ENCODE results near the gene TBC1D10A. TPM values are rescaled to one million over a fixed set of nuclear protein-coding genes. Genes with fewer than 3 reads are reported as not detected.

TBC1D10A gene
- total and polyA plus RNA-seq, 9 donors = 6.1 to 39.3 (median 28.1) TPM

DNA sequence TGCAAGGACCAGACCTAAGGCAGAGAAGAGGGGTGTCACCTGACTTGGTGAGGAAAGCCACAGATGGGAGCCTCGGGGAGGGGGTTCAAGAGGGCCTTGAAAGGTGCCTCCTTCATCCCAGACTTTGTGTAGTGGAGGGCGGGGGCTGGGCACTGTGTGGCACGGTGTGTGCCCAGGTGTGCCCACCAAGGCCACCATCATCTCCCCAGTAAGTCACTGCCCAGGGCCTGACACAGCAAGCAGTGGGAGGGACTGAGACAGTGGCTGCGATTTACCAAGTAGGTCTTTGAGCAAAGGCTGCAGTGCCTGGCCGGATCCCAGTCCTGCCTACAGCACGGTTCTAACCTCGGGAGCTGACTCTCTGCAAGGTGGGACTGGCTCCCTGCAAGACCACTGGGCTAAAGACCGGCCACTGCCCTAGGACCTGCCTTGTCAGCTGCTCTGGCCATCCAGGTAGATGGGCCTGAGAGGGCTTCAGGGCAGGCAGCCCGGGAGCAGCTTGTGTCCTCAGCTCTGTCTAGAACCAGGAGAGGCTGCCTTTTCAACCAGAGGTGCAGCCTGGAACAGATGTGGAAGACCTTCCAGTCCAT is 61.5 kb downstream of the TBC1D10A start:
- TF ChIP-seq EP300 (IDR thresholded peaks at IDR 0.05) (no peak), POLR2A (IDR thresholded peaks at IDR 0.05) (no peak), CTCF (IDR thresholded peaks at IDR 0.05) (no peak)
- no peaks in the 10 kb centered on the region for H3K36me3 ChIP-seq
- H3K9me3 ChIP-seq = no peaks in the 10 kb centered on the region
- no peak overlapping the region for H3K27ac ChIP-seq
- intact Hi-C loops (cut with DNase I) = loop anchor here in 3 of 4 donors (2.0 to 10.0 kb wide), 3 partner anchors 117 to 222 kb away; no protein-coding TSS in a partner anchor
- no peaks in the 10 kb centered on the region for H3K4me1 ChIP-seq (ENCODE audit: insufficient read depth)
- no peak overlapping the region for H3K4me3 ChIP-seq
- 80 to 95% (median 83%) methylated on average over 9 of the region's 9 CpGs for WGBS, 3 donors
- no peaks in the 10 kb centered on the region for H3K27me3 ChIP-seq
- DNase-seq = no peak

GRCh38 chr22:30263883-30264282 is 62.9 kb downstream of the TBC1D10A start:
- Histone ChIP-seq H3K27me3 (no peaks in the 10 kb centered on the region), H3K27ac (no peak overlapping the region), H3K36me3 (no peaks in the 10 kb centered on the region), H3K4me1 (ENCODE audit: insufficient read depth) (no peaks in the 10 kb centered on the region), H3K9me3 (no peaks in the 10 kb centered on the region), H3K4me3 (no peak overlapping the region)
- no peak for DNase-seq
- intact Hi-C loops (cut with DNase I) = loop anchor here (2.0 to 10.0 kb wide), 4 partner anchors 123 to 223 kb away; partner anchors contain the start of gene RNF215 (in 2 of the 4)
- WGBS, 3 donors = 84 to 87% (median 85%) methylated on average over 16 to 17 of the region's 17 CpGs
- TF ChIP-seq CTCF (IDR thresholded peaks at IDR 0.05) = no peak
- no peak for TF ChIP-seq POLR2A (IDR thresholded peaks at IDR 0.05)
- no peak for TF ChIP-seq EP300 (IDR thresholded peaks at IDR 0.05)

DNA sequence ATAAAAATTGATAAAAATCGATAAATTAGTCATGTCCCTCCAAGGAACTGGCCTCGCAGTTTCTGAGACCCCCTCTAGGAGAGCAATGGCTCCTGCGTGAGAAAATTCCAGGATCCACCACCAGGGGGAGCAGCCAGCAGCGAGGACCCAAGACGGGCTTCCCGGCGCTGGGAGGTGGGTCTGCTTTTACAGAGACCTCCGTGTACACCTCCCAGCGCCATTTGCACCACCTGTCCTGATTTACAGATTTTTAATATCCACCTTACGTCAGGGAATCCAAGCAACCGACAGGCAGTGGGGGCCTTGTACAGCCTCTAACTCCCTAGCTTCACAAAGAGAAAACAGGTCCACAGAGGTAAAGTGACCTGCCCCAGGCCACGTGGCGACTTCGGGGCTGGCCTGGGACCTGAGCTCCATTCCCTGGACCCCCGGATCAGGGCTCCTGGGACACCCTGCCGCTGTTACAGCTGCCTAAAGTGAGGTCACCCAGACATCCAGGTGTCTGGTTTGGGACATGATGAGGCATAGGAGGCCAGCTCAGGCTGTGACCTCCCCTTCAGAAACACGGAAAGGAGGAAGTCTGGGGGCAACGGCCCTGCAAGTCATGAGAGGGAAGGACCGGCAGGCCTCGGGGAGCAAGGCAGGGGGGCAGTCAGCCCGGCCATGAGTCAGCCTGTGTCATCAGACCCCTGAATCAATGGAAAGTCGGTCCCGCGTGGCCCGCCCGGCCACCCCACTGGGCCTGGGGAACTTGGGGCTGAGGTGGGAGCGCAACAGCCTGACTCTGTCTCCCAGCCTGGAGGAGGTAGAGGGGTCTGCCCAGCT is 63.6 kb downstream of the TBC1D10A start:
- no peaks in the 10 kb centered on the region for H3K36me3 ChIP-seq
- DNase-seq = peak; percentile 66 to 84 (median 83)
- no peaks in the 10 kb centered on the region for H3K9me3 ChIP-seq
- intact Hi-C loops (cut with DNase I) = loop anchor here in 3 of 4 donors (2.0 to 10.0 kb wide), 3 partner anchors 124 to 222 kb away; partner anchors contain the start of gene RNF215 (in 2 of the 3)
- no peak overlapping the region for H3K27ac ChIP-seq
- H3K4me3 ChIP-seq = no peak overlapping the region
- no peaks in the 10 kb centered on the region for H3K4me1 ChIP-seq (ENCODE audit: insufficient read depth)
- no peaks in the 10 kb centered on the region for H3K27me3 ChIP-seq
- peak; percentile 95 to 97 (median 95) for TF ChIP-seq CTCF (IDR thresholded peaks at IDR 0.05)
- TF ChIP-seq POLR2A (IDR thresholded peaks at IDR 0.05) = no peak
- WGBS, 3 donors = 29 to 30% (median 30%) methylated on average over 22 to 27 of the region's 27 CpGs

- H3K36me3 ChIP-seq = no peaks in the 10 kb centered on the region
- no peak for TF ChIP-seq EP300 (IDR thresholded peaks at IDR 0.05)
- TF ChIP-seq CTCF (IDR thresholded peaks at IDR 0.05) = no peak
- no peak for TF ChIP-seq POLR2A (IDR thresholded peaks at IDR 0.05)
- no peak for DNase-seq
- H3K4me3 ChIP-seq = no peak overlapping the region
- 90 to 92% (median 92%) methylated on average over 4 of the region's 4 CpGs for WGBS, 3 donors
- H3K9me3 ChIP-seq = no peaks in the 10 kb centered on the region
- intact Hi-C loops (cut with DNase I) = loop anchor here in 3 of 4 donors (2.0 to 10.0 kb wide), 3 partner anchors 125 to 223 kb away; partner anchors contain the start of gene RNF215 (in 2 of the 3)
- no peaks in the 10 kb centered on the region for H3K4me1 ChIP-seq (ENCODE audit: insufficient read depth)
- H3K27ac ChIP-seq = no peak overlapping the region
- no peaks in the 10 kb centered on the region for H3K27me3 ChIP-seq
Observed at GRCh38 chr22:30262112-30262511, 64.6 kb downstream of the TBC1D10A start.

Data from ovary (tissue), 9 donors.